Naive thymus-derived CD8-positive, alpha-beta T cell (primary cell): ENCODE measurements around the gene HBS1L. TPM values are rescaled to one million over a fixed set of nuclear protein-coding genes. Genes with fewer than 3 reads are reported as not detected.
A peak's percentile ranks its signal among the peaks of the same experiment; 100 is the strongest.

Experiments
- ATAC-seq, 2 donors: fragments of 150-1000 bp; cut with Tn5 transposase in 1 of 2; sonication (Bioruptor Pico), chemical (Tn5 transposase) in 1 of 2; 1 replicate in 1 of 2; 2 replicates in 1 of 2; pipeline ENCODE4 v1.10.0; 2021; ENCODE audit warnings: mild to moderate bottlenecking in 2 of 2, moderate library complexity in 2 of 2
- POLR2A ChIA-PET: fragments of 350-600 bp; sonication (Branson Sonifier 250); formaldehyde crosslinking; loops from one replicate; lab custom pipeline; 2021; ENCODE audit warnings: antibody characterized with exemption; lab: Charles Lee
- DNase-seq, 10 donors: peaks; one replicate each; pipeline versions ENCODE4 v3.0.0 to v3.0.0-alpha.2; 2020 to 2022
- H3K27ac Mint-ChIP-seq, 10 donors: one replicate each; pipeline ENCODE4 v1.8.0; 2020 to 2022; ENCODE audit warnings: mild to moderate bottlenecking in 10 of 10, mixed read lengths in 10 of 10, moderate library complexity in 4 of 10, inconsistent platforms in 1 of 10
- H3K27me3 Mint-ChIP-seq, 5 donors: one replicate each; pipeline ENCODE4 v1.8.0; 2021 to 2022; ENCODE audit warnings: mixed read lengths in 5 of 5
- H3K36me3 Mint-ChIP-seq, 3 donors: one replicate each; pipeline ENCODE4 v1.8.0; 2020 to 2022; ENCODE audit warnings: mixed read lengths in 3 of 3, mild to moderate bottlenecking in 2 of 3, inconsistent platforms in 1 of 3
- H3K4me1 Mint-ChIP-seq, 4 donors: one replicate each; pipeline ENCODE4 v1.8.0; 2021 to 2022; ENCODE audit warnings: mixed read lengths in 4 of 4
- H3K4me3 Mint-ChIP-seq, 10 donors: one replicate each; pipeline ENCODE4 v1.8.0; 2020 to 2022; ENCODE audit warnings: mild to moderate bottlenecking in 10 of 10, mixed read lengths in 10 of 10, moderate library complexity in 6 of 10, inconsistent platforms in 1 of 10
- H3K9me3 Mint-ChIP-seq, 9 donors: one replicate each; pipeline ENCODE4 v1.8.0; 2020 to 2022; ENCODE audit warnings: mixed read lengths in 9 of 9, mild to moderate bottlenecking in 3 of 9, inconsistent platforms in 1 of 9, moderate library complexity in 1 of 9
- microRNA-seq: library from miRNA; unstranded; fragments of <30 nt; microRNA quantifications from one replicate; pipeline ENCODE4 v1.2.0, GENCODE V29; 2022; ENCODE audit warnings: borderline microRNAs expressed
- polyA plus RNA-seq, 3 donors: library from polyadenylated mRNA; unstranded; fragments of 300-500 nt; fragmentation: Illumina TruSeq; gene quantifications; one replicate each; pipeline ENCODE4 v1.2.3, GENCODE V29; 2021
- total RNA-seq, 8 experiments: library from RNA in 2 of 8; stranded (reverse) in 2 of 8; gene quantifications; one replicate each; pipeline ENCODE4 v1.2.3 and lab custom pipeline; 2021 to 2026

Gene HBS1L
- total and polyA plus RNA-seq, 5 experiments from 2014 or later, result 71.1 to 96.9 (median 78.2) TPM

DNA sequence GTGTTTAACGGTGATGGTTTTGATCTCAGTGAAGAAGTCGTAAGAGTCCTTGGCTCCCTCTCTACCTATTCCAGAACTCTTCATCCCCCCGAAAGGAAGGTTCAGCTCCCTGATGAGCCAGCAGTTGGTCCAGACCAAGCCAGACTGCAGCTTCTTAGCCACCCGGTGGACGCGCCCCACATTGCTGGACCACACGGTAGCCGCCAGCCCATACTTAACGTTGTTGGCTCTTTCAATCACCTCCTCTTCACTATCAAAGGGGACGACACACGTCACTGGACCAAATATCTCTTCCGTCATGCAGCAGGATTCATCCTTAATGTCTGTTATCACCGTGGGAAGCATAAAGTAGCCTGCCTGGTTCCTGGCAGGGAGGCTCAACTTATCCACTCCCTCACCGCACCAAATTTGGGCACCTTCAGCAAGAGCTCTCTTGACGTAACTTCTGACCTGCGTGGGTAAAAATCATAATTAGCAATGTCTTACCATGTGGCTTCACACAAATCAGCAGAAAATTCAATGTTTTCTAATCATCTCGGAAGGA, 136.1 kb downstream of the HBS1L start:
- no peaks in the 10 kb centered on the region for H3K27me3 Mint-ChIP-seq
- no peaks in the 10 kb centered on the region for H3K4me1 Mint-ChIP-seq
- no peaks in the 10 kb centered on the region for H3K9me3 Mint-ChIP-seq
- ATAC-seq (no peak), DNase-seq (no peak)
- H3K4me3 Mint-ChIP-seq, result no peak overlapping the region
- H3K36me3 Mint-ChIP-seq, result peaks cover 14 to 15% (median 15%) of the 10 kb centered on the region in 3 donors
- POLR2A ChIA-PET, result no interaction called here
- H3K27ac Mint-ChIP-seq, result peak overlapping the region in 1 of 10 donors; percentile 34

- Mint-ChIP-seq H3K36me3 (peaks cover under 1 to 5% (median 2%) of the 10 kb centered on the region in 3 donors), H3K4me3 (no peak overlapping the region), H3K9me3 (no peaks in the 10 kb centered on the region), H3K27ac (no peak overlapping the region), H3K4me1 (no peaks in the 10 kb centered on the region), H3K27me3 (peaks cover 0 to 7% (median 0%) of the 10 kb centered on the region in 5 donors)
- no peak for ATAC-seq
- POLR2A ChIA-PET, result no interaction called here
- no peak for DNase-seq
Observed at GRCh38 chr6:134911547-134911946, 143.1 kb downstream of the HBS1L start.

GRCh38 chr6:134910593-134910935, 144.1 kb downstream of the HBS1L start:
- Mint-ChIP-seq H3K27ac (no peak overlapping the region), H3K36me3 (no peaks in the 10 kb centered on the region), H3K27me3 (peaks cover 0 to 7% (median 0%) of the 10 kb centered on the region in 5 donors), H3K4me1 (no peaks in the 10 kb centered on the region), H3K9me3 (no peaks in the 10 kb centered on the region), H3K4me3 (no peak overlapping the region)
- POLR2A ChIA-PET, result no interaction called here
- no peak for DNase-seq
- no peak for ATAC-seq

Small RNAs within 50 kb of the gene (microRNA-seq; reads per million reads assigned to microRNA genes)
- not detected for gene MIR3662

Other genes starting within 250 kb of the HBS1L start
- gene ALDH8A1, start 104.7 kb downstream of the HBS1L start, total RNA-seq, result 1 to 10 TPM; 4.5 to 7.6 TPM
- gene ALDH8A1, start 104.7 kb downstream of the HBS1L start, polyA plus RNA-seq, result under 1 TPM in 2 of 3 donors, not detected in 1; 0.12 to 0.25 TPM
- gene MYB, start 126.5 kb upstream of the HBS1L start, total RNA-seq, result 10 to 100 TPM; 20.9 to 22.5 TPM
- 1 to 10 TPM; 2.4 to 4.8 (median 2.5) TPM for gene MYB, start 126.5 kb upstream of the HBS1L start, polyA plus RNA-seq